SK-MEL-5 (cell line): ENCODE measurements around the gene OTOF. TPM values are rescaled to one million over a fixed set of nuclear protein-coding genes. Genes with fewer than 3 reads are reported as not detected.
A peak's percentile ranks its signal among the peaks of the same experiment; 100 is the strongest.

Source experiments
- DNase-seq: peaks from one replicate; pipeline ENCODE4 v3.0.0-alpha.2; 2016; ENCODE audit warnings: low read depth, low spot score
- in situ Hi-C: cut with HindIII; loops from 2 replicates; pipeline ENCODE4 v1.10.0; 2016; ENCODE audit warnings: low sequenced_read_pairs, high pct_unique_total_duplicates, low pct_unique_long_range_greater_than_20kb
- total RNA-seq: library from RNA; depleted of rRNA; stranded (reverse); fragments of >200 nt; shearing (Covaris generic); gene quantifications from 2 replicates; pipeline ENCODE4 v1.2.3, GENCODE V29; 2014

Gene OTOF
- total RNA-seq, 1 experiment from 2014 or later, result not detected

GRCh38 chr2:26444236-26444635 lies 33.7 kb downstream of the OTOF start:
- in situ Hi-C loops, result no loop called here
- DNase-seq, result no peak

- no peak for DNase-seq
- in situ Hi-C loops, result no loop called here
These were observed 35.2 kb downstream of the OTOF start for GRCh38 chr2:26442707-26443106.

- in situ Hi-C loops, result no loop called here
- DNase-seq, result no peak
These were observed 35.6 kb downstream of the OTOF start for GRCh38 chr2:26442301-26442700.

- DNase-seq, result no peak
- in situ Hi-C loops, result no loop called here
These were observed 39.0 kb downstream of the OTOF start for GRCh38 chr2:26438926-26439325.

- in situ Hi-C loops, result no loop called here
- no peak for DNase-seq
These were observed 39.4 kb downstream of the OTOF start for GRCh38 chr2:26438526-26438925.

GRCh38 chr2:26435106-26435505 lies 42.8 kb downstream of the OTOF start:
- in situ Hi-C loops, result no loop called here
- DNase-seq, result no peak

GRCh38 chr2:26432859-26433258 lies 45.1 kb downstream of the OTOF start:
- peak; percentile 72 for DNase-seq

GRCh38 chr2:26432363-26432762 lies 45.6 kb downstream of the OTOF start:
- in situ Hi-C loops, result no loop called here
- DNase-seq, result no peak

More at GRCh38 chr2:26432859-26433258, 45.1 kb downstream of the OTOF start:
- in situ Hi-C loops, result no loop called here

GRCh38 chr2:26430826-26431225 lies 47.1 kb downstream of the OTOF start:
- DNase-seq, result no peak
- in situ Hi-C loops, result no loop called here

- DNase-seq, result peak; percentile 25
- in situ Hi-C loops, result no loop called here
These were observed 47.9 kb downstream of the OTOF start for GRCh38 chr2:26429779-26430578.

GRCh38 chr2:26428846-26429245 lies 49.1 kb downstream of the OTOF start:
- no peak for DNase-seq
- in situ Hi-C loops, result no loop called here

GRCh38 chr2:26424221-26424620 lies 53.7 kb downstream of the OTOF start:
- in situ Hi-C loops, result no loop called here
- DNase-seq, result no peak

- DNase-seq, result no peak
- in situ Hi-C loops, result no loop called here
These were observed 54.2 kb downstream of the OTOF start for GRCh38 chr2:26423750-26424149.

GRCh38 chr2:26422947-26423629 lies 54.8 kb downstream of the OTOF start:
- in situ Hi-C loops, result no loop called here

GRCh38 chr2:26421961-26422360 lies 56.0 kb downstream of the OTOF start:
- DNase-seq, result no peak
- in situ Hi-C loops, result no loop called here

More at GRCh38 chr2:26422947-26423629, 54.8 kb downstream of the OTOF start:
- DNase-seq, result no peak

GRCh38 chr2:26414311-26414710 lies 63.6 kb downstream of the OTOF start:
- peak; percentile 81 for DNase-seq
- in situ Hi-C loops, result no loop called here

GRCh38 chr2:26412091-26412673 lies 65.7 kb downstream of the OTOF start:
- in situ Hi-C loops, result no loop called here
- peak; percentile 44 for DNase-seq

- DNase-seq, result no peak
- in situ Hi-C loops, result no loop called here
These were observed 66.5 kb downstream of the OTOF start for GRCh38 chr2:26411419-26411818.
